ENCODE measurements around the gene RNF126.
A peak's percentile ranks its signal among the peaks of the same experiment; 100 is the strongest.
"Not testable (repeated sequence)": the region's sequence is repeated elsewhere in the genome, so short reads cannot be mapped to it uniquely, and the experiment has no call there.

Gene RNF126

DNA sequence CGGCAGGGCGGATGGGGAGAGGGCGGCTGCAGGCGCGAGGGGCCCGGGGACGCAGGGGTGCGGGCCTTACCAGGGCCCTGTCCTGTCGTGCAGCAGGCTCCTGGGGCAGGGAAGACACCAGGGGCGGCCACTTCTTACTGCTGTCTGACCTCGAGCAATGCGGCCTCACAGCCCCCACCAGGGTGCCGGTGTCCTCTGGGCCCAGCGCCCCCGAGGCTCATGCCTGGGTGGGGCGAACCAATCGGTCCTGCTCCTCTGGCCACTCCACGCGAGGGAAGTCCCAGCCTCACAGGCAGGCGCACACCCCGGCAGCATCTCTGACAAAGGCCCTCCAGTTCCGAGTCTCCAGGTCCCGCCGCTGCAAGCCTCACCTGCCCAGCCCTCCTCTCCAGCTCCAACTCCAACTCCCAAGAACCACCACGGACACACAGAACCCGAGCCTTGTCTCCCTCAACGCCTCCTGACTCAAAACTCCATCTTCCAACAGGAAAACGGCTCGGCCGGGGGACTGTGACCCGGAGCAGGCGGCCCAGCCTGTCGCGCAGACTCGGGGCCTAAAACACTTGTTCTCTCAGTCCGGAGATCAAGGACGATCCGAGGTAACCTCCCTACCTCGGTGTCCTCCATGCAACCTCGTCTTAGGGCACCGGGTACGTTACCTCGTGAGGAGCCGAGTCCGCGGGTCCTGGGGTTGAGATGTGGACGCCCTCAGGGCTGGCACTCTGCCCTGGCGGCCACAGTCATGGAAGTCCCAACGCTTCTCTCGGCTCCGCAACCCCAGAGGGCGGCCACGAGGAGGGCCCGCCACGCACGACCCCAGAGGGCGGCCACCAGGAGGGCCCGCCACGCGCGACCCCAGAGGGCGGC, 16.9 kb downstream of the RNF126 start:
- DNase-seq: no peak

DNA sequence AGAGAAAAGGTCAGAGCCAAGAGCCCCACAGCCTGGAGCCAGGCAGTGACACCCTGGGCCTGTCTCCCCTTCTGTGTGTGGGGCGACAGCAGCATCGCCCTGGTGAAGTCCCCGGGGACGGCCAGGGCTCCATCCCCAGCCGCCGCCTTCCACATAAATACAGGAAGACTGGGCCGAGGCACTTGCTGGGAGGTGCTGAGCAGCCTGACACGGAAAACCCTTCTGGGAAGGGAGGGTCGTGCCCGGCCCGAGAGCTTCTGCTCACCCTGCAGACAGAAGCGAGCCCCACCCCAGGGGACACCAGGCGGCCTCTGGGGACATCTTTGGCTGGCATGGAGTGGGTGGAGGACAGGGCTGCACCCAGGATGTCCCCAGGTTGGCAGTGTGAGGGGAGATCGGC, 18.2 kb downstream of the RNF126 start:
- no peak for DNase-seq

DNA sequence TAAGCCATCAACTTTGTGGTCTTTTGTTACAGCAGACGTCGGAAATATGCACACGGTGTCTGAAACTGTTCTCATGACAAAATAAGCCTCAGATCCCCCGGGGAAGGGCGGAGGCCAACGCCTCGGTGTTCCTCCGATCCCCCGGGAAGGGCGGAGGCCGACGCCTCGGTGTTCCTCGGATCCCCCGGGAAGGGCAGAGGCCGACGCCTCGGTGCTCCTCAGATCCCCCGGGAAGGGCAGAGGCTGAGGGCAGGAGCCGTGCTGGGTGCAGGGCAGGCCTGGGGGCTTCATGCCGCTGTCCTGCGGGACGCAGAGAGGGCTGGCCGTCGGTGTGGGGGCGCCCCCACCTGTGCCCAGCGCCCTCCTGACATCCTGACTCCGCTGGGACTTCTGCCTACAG, 18.7 kb downstream of the RNF126 start:
- no peak for DNase-seq

DNA sequence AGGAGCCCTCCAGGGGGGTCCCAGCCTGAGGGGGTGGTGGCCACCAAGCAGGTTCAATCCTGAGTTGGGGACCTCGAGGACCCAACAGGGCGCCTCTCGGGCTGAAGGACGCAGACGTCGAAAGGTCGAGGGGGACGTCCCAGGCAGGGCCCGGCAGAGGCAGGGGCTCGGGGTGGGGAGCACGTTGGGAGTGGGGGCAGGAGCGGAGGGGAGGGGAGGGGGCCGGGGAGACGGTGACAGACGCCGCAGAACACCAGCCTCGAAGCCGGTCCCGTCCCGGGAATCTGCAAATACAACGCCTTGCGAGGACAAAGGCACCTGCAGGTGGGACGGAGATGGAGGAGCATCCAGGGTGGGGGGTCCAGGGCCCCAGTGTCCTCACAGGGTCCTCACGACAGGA, 19.3 kb downstream of the RNF126 start:
- DNase-seq: no peak

DNA sequence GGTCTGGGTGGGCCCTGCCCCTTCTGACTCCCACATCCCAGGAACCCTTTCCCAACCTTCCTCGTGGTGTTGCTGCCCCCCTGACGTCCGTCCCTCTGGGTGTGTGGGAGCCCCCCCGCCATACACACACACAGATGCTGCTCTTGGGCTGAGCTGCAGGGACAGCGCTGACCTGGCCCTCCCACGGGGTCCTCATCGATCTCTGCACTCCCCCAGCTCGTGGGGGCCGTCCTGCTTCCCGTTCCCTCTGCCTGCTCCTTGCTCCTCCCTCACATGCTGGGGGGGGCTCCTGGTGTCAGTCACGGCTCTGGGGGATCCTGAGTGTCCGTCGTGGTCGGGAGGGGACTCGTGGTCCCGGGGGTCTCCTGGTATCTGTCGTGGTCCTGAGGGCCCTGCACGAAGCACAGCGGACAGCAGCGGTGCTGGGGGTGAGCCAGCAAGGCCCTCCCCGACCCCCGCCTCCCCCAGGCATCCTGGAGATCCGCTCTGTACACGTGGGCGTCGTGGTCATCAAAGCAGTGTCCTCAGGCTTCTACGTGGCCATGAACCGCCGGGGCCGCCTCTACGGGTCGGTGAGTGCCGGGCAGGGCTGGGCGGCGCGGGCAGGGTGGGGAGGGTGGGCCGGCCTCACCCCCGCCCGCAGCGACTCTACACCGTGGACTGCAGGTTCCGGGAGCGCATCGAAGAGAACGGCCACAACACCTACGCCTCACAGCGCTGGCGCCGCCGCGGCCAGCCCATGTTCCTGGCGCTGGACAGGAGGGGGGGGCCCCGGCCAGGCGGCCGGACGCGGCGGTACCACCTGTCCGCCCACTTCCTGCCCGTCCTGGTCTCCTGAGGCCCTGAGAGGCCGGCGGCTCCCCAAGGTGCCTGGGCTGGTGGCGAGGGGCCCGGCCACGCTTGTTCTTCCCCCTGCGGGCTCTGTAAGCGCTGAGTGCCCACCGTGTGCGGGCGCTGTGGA, 20.0 kb downstream of the RNF126 start:
- DNase-seq: no peak

DNA sequence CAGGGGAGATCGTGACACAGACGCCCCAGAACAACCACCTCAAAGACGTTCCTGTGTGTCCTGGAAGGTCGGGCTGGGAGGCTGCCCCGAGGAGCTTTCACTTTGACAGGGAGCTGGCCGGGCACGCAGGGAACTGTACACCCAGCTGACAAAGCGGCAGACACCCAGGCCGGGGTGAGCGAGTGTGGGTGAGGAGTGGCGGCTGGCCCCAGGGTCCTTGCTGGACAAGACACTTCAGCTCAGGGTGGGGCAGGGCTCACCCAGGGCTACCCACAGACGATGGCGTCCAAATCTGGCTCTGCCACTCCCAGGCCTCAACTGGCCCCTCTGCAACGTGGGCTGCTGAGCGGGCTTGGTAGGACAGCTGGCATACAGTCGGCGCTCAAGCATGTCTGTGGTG, 21.3 kb downstream of the RNF126 start:
- DNase-seq: no peak

DNA sequence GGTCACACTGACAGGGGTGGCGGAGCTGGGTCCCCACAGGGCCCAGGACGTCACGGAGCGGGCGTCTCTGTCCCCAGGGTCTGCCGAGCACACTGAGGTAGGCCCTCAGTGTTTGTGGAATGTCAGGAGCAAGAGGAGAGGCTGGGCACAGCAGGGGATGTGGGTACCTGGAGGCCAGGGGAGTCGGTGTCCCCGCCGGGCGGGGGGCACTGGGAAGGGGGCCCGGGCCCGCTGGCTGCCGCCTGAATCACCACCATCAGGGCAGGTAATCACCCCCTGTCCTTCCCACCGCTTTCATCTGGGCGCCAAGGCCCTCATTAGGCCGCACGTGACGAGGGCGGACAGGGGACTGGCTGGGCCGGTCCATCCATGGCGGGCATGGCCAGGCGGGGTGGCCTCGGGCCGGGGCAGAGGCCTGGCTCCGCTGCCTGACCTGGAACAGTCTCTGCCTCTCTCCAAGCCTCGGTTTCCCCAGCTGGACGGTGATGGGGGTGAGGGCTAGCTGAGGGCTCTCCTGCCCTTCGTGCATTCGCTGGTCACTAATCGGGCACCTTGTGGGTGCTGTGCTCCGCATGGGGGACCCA, 22.3 kb downstream of the RNF126 start:
- no peak for DNase-seq

DNA sequence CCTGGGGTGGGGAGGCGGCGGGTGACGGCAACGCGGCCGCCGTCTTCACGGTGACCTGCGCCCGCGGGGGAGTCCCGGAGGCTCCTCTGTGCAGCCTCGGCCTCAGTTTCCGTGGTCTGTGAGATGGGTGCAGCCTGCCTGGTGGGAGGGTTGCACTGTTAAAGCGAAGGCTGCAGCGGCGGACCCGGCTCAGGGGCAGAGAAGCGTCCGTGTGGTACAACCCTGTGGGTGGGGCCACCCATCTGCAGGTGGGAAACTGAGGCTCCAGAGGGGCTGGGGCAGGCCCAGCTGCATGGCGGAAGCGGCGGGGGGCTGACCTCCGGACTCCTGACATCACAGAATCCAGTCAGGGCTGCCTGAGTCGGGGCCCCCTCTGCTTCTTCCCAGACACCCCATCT, 22.9 kb downstream of the RNF126 start:
- no peak for DNase-seq

DNA sequence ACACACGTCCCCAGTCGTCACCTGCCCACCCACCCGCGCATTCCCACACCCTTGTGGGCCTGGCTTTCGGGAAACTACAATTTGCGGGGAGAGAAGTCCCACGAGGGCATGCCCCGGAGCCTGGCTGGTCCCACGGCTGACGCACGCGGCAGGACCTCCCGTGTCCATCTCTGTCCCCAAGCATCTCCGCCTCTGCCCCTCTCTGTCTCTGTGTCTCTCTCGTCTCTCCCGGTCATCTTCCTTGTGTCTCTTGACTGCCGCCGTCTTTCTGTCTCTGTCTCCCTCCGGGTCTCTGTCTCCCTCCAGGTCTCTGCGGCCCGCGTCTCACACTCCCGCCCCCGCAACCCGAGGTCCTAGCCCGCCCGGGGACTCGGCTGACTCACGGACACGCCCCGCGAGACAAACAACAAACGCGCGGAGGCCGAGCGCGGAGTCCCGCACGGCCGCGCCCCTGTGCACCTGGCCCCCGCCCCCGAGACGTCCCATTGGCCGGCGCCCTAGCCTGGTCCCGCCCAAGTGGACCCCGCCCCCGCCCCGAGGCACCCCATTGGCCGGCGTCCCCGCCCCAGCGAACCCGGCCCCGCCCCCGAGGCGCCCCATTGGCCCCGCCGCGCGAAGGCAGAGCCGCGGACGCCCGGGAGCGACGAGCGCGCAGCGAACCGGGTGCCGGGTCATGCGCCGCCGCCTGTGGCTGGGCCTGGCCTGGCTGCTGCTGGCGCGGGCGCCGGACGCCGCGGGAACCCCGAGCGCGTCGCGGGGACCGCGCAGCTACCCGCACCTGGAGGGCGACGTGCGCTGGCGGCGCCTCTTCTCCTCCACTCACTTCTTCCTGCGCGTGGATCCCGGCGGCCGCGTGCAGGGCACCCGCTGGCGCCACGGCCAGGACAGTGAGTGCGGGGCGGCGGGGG, 23.5 kb downstream of the RNF126 start, which contains the start of gene FGF22:
Gene FGF22, plus strand, starts transcription at position 627 of the 908 bp plus-strand sequence. Its CDS starts 47 bp downstream, at position 674.
- DNase-seq: peak; percentile 94

DNA sequence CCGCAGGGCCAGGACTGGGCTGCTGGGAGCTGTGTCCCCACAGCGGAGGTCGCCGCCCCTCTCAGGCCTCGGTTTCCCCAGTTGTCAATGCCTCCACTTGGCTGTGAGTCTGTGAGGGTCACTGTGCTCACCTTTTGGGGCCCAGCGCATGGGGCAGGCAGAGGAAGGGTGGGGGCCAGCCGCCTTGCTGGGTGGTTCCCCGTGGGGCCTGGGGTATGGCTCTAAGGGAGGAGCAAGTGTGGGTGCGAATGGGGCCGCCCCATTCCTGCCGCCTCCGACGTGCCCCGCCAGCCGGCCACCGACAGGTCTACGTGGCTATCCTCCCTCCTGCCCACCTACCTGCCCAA, 24.1 kb downstream of the RNF126 start:
- DNase-seq: no peak

DNA sequence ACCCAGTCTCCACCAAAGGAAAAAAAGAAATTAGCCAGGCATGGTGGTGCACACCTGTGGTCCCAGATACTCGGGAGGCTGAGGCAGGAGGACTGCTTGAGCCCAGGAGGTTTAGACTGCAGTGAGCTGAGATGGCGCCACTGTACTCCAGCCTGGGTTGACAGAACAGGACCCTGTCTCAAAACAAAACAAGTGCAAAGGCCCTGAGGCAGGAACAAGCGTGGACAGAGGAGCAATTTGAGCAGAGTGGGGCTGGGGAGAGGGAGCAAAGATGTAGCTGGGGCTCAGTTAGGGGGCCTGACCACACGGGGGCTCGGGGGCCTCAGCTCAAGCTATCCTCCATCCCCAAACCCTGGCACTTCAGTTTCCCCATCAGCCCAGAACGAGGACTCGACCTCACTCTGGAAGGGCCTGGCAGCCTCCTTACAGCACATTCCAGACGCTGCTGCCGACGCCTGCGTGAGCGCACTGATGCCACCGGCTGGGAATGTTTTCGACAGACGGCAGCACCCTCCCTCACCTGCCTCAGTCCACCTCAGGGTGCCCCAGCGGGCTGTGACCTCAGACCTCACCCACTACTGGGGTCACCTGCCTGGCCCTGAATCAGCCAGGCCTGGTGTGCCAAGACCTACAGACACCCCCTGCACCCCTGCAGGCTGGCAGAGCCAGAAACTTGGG, 27.9 kb downstream of the RNF126 start:
- DNase-seq: no peak

DNA sequence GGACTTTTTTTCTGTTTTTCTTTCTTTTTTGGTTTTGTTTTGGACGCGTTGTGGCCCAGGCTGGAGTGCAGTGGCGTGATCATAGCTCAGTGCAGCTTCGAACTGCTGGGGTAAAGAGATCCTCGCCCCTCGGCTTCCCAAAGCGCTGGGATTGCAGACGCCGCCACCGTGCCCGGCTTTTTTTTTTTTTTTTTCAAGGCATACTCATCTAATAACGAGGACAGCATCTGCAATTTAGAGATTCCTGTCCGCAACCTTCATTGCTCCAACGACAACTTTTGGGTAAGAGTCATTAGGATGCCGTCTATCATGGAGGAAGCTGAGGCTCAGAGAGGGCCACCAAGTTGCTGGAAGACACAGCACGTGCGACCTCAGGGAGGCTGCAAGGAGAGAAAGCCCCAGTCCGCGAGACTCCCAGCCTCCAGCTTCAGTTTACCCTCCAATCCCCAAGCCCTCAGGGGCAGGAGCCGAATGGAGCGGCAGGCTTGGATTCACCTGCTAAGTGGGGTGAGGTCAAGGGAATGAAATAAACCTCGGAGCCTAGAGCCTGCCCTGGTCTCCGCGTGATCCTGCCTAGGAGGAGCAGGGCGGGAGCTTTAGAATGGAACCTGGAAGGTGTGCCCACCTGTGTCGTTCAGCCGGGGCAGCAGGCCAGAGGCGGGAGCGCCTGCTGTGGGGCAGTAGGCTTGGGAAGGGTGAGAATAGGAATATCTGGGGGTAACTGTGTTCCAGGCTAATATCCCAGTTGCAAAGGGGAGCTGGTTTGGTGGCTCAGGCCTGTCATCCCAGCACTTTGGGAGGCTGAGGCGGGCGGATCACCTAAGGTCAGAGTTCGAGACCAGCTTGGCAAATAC, 29.0 kb downstream of the RNF126 start:
- DNase-seq: no peak

DNA sequence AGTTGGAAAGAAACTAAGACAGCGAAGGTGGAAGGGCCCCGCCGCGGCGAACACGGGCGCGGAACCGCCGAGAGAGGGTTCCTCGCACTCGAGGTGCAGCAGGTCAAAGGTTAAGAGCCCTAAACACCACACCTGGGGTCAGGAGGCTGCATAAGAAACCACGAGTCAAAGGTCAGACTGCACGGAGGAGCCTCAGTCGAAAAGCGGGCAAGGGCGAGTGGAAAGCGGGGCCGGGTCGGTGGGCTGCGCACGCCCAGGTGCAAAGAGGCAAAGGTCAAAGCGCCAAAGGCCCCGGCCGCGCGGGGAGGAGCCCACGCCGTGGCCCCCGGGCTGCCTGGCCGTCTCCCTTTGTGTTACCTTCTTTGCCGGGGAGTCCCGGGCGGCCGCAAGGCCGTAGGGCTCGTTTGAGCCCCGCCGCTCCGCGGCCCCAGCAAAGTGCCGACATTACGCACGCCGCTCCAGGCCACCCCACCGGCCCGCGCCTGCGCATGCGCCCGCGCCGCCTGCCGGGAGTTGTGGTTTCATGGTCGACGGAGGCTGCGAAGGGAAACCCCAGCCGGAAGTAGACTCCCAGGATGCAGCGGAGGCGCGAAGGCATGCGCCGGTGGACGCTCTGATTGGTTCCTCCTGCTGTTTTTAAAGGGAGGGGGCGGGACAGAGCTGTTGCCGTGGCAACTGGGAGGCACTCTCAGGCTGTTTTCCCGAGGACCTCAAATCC, 29.8 kb downstream of the RNF126 start, which contains the start of gene POLRMT:
Gene POLRMT, minus strand, starts transcription at position 470 of the 718 bp plus-strand sequence. Its CDS starts 25 bp downstream, at position 445.
- DNase-seq: peak; percentile 97

DNA sequence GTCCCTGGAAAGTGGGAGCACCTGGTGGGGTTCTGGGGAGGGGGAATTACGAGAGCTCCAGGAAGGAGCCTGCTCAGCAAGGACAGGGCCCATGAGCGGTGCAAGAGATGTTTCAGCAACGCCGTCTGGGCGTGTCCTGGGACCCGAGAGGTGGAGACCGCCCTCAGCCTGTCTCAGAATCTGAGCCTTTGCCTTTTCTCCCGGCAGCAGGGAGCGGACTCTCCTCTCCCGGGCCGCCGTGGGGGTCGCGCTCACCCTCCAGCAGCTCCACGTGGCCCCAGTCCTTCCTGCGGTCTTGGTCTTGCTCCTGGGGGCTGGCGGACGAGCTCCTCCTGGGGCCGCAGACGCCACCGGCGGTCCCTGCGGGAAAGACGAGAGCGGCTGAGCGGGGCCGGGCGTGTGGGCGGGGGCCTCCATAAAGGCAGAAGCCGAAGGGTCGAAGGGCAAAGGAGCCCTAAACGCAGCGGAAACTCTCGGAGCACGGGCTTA, 30.4 kb downstream of the RNF126 start:
- peak; percentile 45 for DNase-seq

DNA sequence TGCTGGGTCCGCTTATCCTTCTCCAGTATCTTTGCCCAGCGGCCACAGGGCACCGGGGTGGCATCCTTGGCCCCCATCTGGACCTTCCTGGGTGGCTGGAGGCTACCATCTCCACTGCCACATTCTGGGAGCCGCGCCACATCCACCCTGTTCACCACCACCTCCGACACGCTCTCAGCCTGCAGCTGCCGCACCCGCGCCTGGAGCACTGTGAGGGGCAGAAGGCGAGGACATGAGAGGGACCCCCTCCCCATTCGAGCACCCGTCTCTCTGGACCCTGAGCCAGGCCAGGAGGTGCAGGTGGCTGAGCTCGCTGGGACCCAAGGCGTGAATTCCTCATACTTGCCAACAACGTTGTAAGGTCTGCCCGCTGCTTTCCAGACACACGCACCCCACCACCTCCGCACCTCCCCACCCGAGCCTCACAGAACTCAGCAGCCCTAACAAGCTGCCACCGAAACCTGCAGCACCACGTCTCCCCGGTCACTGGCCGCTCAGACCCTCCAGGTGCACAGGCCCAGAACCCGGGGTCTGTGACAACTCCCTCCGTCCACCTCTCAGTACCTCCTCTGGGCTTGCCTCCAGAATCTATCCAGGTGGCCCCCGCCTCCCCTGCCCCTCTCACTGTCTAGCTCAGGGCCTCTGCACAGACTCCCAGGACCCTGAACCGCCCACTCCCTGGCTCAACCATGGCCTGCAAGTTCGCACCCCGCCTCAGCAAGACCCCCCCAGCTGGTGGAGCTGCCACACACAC, 32.9 kb downstream of the RNF126 start:
- DNase-seq: no peak

DNA sequence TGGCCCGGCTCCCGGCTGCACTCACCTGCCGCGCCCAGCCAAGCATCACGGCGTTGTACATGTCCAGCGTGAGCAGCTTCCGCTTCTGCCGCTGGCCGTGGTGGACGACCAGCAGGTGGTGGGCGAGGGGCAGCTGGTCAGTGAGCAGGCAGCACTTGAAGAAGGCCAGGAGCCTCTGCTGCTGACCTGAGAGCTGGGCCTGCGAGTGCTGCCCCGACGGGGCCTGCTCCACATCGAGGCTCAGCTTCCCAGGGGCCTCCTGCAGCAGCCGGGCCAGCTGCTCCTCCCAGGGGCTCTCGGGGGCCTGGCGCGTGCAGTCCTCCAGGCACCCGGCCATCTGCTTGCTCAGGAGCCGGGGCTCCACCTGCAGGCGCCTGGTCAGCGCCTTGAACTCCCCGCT, 33.5 kb downstream of the RNF126 start:
- not testable (repeated sequence) for DNase-seq

DNA sequence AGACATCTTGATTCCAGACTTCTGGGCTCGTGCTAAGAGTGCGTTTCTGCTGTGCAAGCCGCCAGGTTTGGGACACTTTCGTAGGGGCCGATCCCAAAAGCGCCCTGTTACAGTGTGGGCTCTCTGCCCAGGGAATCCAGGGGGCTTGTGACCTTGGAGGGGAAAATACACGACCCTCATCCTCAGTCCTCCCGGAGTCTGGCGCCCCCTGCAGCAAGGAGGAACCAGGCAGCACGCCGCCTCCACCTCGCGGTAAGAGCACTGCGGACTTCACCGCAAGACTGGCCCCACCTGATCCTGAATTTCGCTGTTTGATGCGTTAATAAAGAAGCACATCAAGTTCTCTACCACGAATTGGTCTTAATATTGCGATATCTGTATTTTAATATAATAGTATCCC, 34.8 kb downstream of the RNF126 start:
- no peak for DNase-seq

DNA sequence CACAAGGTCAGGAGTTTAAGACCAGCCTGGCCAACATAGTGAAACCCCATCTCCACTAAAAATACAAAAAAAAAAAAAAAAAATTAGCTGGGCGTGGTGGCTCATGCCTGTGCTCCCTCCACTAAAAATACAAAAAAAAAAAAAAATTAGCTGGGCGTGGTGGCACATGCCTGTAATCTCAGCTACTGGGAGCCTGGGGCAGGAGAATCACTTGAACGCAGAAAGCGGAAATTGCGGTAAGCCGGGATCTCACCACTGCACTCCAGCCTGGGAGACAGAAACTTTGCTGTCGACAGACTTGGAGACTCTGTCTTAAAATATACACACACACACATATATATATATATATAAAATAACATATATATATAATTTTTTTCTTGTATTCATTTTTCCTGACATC, 36.4 kb downstream of the RNF126 start:
- not testable (repeated sequence) for DNase-seq

DNA sequence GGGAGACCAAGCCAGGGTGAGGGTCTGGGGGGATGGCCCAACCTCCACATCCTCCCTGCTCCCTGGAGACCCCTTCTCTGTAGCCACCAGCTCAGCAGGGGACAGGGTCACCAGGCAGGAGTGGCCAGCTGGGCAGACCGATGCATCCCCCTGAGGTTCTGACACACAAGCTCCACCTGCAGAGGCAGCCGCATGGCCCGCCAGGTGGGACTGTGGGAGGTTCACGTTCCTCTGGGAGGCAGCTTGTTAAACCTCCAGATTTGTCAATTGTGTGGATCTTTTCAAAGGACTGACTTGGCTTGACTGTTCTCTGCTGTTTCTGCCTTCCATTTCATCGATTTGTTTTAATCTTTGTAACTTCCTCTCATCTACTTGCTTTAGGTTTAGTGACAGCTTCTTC, 37.8 kb downstream of the RNF126 start:
- DNase-seq: no peak

Data from stimulated activated CD4-positive, alpha-beta T cell treated with anti-CD3 and anti-CD28 coated beads, Interleukin-1b, Interleukin-23, amount 100 ng/mL, for 48 hours (primary cell).